ENCODE measurements around the gene FOXN1. TPM values are rescaled to one million over a fixed set of nuclear protein-coding genes. Genes with fewer than 3 reads are reported as not detected.

FOXN1 gene
- total RNA-seq, 1 experiment from 2014 or later = 0.48 TPM

DNA sequence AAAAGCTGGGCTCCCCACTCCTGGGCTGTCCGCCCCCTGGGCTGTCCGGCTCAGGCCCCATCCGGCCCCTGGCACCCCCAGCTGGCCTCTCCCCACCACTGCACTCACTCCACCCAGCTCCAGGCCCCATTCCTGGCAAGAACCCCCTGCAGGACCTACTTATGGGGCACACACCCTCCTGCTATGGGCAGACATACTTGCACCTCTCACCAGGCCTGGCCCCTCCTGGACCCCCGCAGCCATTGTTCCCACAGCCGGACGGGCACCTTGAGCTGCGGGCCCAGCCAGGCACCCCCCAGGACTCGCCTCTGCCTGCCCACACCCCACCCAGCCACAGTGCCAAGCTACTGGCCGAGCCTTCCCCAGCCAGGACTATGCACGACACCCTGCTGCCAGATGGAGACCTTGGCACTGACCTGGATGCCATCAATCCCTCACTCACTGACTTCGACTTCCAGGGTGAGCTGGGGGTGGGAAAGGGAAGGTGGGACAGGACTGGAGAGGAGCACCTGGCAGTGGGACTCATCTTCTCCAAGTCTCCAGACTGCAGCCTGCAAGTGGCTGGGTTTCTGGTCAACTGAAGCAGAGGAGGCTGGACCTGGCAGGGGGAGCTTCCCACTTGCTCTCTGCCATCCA is 28.7 kb downstream of the FOXN1 start:
- Histone ChIP-seq H3K4me1 (no peaks in the 10 kb centered on the region; the same call in 1 of the 2 replicates), H3K36me3 (ENCODE audit: control insufficient read depth, insufficient read depth, low read length) (no peaks in the 10 kb centered on the region), H3K4me3 (ENCODE audit: low read depth, low read length) (no peak overlapping the region), H3K27me3 (replicated peaks; ENCODE audit: control insufficient read depth, insufficient read depth, low read length) (no peaks in the 10 kb centered on the region), H3K9me3 (no peaks in the 10 kb centered on the region)
- Mint-ChIP-seq H3K27ac (ENCODE audit: unreplicated experiment) (no peak overlapping the region), H3K36me3 (ENCODE audit: insufficient read depth, unreplicated experiment) (no peaks in the 10 kb centered on the region), H3K9me3 (ENCODE audit: unreplicated experiment) (no peaks in the 10 kb centered on the region), H3K27me3 (ENCODE audit: insufficient read depth, unreplicated experiment) (no peaks in the 10 kb centered on the region), H3K4me3 (ENCODE audit: unreplicated experiment) (no peak overlapping the region), H3K4me1 (ENCODE audit: low read depth, unreplicated experiment) (no peaks in the 10 kb centered on the region)
- BruUV-seq (replicated peaks) = no TSS peak
- ChIA-PET CTCF (interaction anchor here (0.5 to 1.2 kb wide), 3 partner anchors 41 to 614 kb away, joined by 3 to 4 read pairs (median 3); no protein-coding TSS in a partner anchor), POLR2A (no interaction called here)
- no peak for DNase-seq
- TF ChIP-seq CTCF (IDR thresholded peaks at IDR 0.05; ENCODE audit: insufficient read depth in 1 of 2, low read depth in 1 of 2, low read length in 1 of 2, severe bottlenecking in 1 of 2, unreplicated experiment in 1 of 2) = no peak
- intact Hi-C loops (cut with micrococcal nuclease; ENCODE audit: unreplicated experiment) = no loop called here

- H3K36me3 Mint-ChIP-seq (ENCODE audit: insufficient read depth, unreplicated experiment) = no peaks in the 10 kb centered on the region
- ChIA-PET CTCF (interaction anchor here (1.2 kb wide), 1 partner anchor 39 kb away, joined by 3 read pairs; no protein-coding TSS in a partner anchor), POLR2A (no interaction called here)
These were observed 30.5 kb downstream of the FOXN1 start for GRCh38 chr17:28536532-28537218.

GRCh38 chr17:28537219-28537610 is 31.1 kb downstream of the FOXN1 start:
- BruUV-seq (replicated peaks) = no TSS peak
- Mint-ChIP-seq H3K27ac (ENCODE audit: unreplicated experiment) (no peak overlapping the region), H3K36me3 (ENCODE audit: insufficient read depth, unreplicated experiment) (no peaks in the 10 kb centered on the region), H3K4me3 (ENCODE audit: unreplicated experiment) (no peak overlapping the region), H3K27me3 (ENCODE audit: insufficient read depth, unreplicated experiment) (no peaks in the 10 kb centered on the region), H3K9me3 (ENCODE audit: unreplicated experiment) (no peaks in the 10 kb centered on the region), H3K4me1 (ENCODE audit: low read depth, unreplicated experiment) (no peaks in the 10 kb centered on the region)
- H3K36me3 ChIP-seq (ENCODE audit: control insufficient read depth, insufficient read depth, low read length) = no peaks in the 10 kb centered on the region
- no peaks in the 10 kb centered on the region for H3K9me3 ChIP-seq
- ChIA-PET CTCF (no interaction called here), POLR2A (no interaction called here)
- no peak for TF ChIP-seq CTCF (IDR thresholded peaks at IDR 0.05; ENCODE audit: insufficient read depth in 1 of 2, low read depth in 1 of 2, low read length in 1 of 2, severe bottlenecking in 1 of 2, unreplicated experiment in 1 of 2)
- intact Hi-C loops (cut with micrococcal nuclease; ENCODE audit: unreplicated experiment) = no loop called here
- H3K27me3 ChIP-seq (replicated peaks; ENCODE audit: control insufficient read depth, insufficient read depth, low read length) = no peaks in the 10 kb centered on the region
- H3K4me3 ChIP-seq (ENCODE audit: low read depth, low read length) = no peak overlapping the region
- DNase-seq = no peak
- H3K4me1 ChIP-seq = no peaks in the 10 kb centered on the region; the same call in 1 of the 2 replicates

More at GRCh38 chr17:28536532-28537218, 30.5 kb downstream of the FOXN1 start:
- Histone ChIP-seq H3K36me3 (ENCODE audit: control insufficient read depth, insufficient read depth, low read length) (no peaks in the 10 kb centered on the region), H3K4me3 (ENCODE audit: low read depth, low read length) (no peak overlapping the region), H3K9me3 (no peaks in the 10 kb centered on the region), H3K27me3 (replicated peaks; ENCODE audit: control insufficient read depth, insufficient read depth, low read length) (no peaks in the 10 kb centered on the region), H3K4me1 (no peaks in the 10 kb centered on the region; the same call in 1 of the 2 replicates)
- no peak for TF ChIP-seq CTCF (IDR thresholded peaks at IDR 0.05; ENCODE audit: insufficient read depth in 1 of 2, low read depth in 1 of 2, low read length in 1 of 2, severe bottlenecking in 1 of 2, unreplicated experiment in 1 of 2)
- intact Hi-C loops (cut with micrococcal nuclease; ENCODE audit: unreplicated experiment) = no loop called here
- BruUV-seq (replicated peaks) = no TSS peak
- Mint-ChIP-seq H3K4me3 (ENCODE audit: unreplicated experiment) (no peak overlapping the region), H3K9me3 (ENCODE audit: unreplicated experiment) (no peaks in the 10 kb centered on the region), H3K27me3 (ENCODE audit: insufficient read depth, unreplicated experiment) (no peaks in the 10 kb centered on the region), H3K27ac (ENCODE audit: unreplicated experiment) (no peak overlapping the region), H3K4me1 (ENCODE audit: low read depth, unreplicated experiment) (no peaks in the 10 kb centered on the region)
- DNase-seq = no peak
